Activated T-cell treated with anti-CD3 and anti-CD28 coated beads, Interleukin-2, amount 50 U/mL, for 1 hour (primary cell): ENCODE measurements around the gene PCBP4.

Source experiments
- DNase-seq: peaks from one replicate; pipeline ENCODE4 v3.0.0-alpha.2; 2020

The PCBP4 gene

DNA sequence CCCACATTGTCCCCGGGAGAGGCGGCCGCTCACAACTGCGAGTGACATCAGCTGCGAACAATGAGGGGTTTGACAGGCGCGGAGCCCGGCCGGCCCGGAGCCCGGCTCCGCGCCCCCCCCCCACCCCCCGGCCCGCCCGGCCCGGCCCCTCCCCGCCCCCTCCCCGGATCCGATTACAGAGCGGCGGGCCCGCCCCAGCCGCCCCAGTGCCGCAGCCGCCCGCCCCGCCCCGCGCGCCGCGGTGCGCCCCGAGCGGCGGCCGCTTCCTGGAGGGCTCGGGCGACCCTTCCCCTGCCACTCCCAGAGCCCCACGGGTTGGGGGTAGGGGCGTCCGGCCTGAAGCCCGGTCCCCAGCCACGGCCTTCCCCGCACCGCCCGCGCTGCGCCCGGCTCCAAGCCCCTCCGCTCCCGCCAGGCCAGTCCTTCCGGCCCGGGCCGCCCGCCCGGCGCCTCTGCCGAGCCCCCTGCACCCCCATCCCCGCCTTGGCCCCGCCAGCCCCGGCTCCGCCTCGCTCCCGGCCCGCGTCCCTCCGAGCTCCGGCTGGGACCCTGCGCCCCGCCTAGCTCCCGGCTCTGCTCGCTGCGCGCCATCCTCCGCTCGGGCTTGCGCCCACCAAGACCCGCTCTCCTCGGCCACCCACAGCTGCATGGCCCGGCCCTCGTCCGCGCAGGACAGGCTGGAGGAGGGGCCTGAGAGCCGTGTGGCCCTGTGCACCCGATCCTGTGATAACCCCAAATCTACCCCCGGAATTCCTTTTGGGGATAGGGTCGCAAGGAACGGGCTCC, at the start of gene PCBP4:
Gene PCBP4, minus strand, starts transcription at position 71 of the 786 bp plus-strand sequence. CDS start 6,214 bp downstream, outside the sequence.
- peak; percentile 57 for DNase-seq

DNA sequence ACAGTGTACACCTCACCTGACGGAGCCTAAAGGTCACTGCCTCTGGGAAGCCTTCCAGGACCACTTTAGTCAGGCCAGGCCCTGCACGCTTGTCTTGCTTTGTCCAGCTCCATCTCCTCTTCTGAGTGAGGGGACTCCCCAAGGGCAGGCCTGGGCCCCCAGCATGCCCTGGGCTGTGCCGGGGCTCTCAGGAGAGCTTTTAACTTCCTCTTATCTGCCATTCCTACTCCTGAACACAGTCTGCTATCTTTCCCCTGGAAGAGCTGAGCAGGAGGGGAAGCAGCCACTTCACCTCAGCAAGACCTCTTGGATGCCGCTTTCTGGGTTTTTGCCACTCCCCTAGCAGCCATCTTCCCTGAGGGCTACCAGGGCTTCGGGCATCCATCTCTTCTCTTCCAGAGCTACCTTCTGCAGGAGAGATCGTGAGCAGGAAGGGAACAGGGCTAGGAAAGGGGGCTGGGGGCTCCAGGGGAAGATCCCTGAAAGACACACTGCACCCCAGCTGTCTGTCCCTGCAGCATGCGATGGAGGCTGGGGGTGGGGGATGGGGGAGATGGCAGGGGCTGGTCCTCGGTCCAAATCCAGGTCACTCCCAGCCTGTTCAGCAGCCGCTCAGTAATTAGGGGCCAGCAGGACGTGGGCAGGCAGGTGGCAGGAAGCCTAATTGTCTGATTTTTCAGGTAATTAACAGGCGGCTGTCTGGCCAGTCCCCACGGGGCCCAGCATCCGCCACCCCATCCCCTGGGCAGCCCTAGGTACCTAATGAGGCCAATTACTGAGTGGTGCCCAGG, 48.4 kb upstream of the PCBP4 start:
- DNase-seq = no peak

DNA sequence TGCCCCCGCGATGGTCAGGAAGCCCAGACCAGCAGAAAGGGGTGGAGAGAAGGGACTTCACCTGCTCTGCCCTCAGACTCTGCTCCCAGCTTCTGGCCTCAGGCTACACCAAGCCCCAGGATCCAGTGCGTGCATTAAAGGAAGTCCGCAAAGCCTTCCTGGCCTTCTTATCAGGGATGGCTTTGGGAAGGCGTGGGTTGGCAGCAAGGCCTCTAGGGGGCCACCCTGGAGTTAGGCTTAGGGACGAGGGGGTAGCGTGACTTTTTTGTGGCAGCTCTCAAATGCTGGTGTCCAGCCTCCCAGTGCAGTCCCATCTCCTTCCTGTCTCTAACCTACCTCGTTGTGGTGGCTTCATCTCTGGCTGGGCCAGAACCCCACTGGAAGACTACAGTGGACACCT, 47.4 kb upstream of the PCBP4 start:
- DNase-seq = no peak

DNA sequence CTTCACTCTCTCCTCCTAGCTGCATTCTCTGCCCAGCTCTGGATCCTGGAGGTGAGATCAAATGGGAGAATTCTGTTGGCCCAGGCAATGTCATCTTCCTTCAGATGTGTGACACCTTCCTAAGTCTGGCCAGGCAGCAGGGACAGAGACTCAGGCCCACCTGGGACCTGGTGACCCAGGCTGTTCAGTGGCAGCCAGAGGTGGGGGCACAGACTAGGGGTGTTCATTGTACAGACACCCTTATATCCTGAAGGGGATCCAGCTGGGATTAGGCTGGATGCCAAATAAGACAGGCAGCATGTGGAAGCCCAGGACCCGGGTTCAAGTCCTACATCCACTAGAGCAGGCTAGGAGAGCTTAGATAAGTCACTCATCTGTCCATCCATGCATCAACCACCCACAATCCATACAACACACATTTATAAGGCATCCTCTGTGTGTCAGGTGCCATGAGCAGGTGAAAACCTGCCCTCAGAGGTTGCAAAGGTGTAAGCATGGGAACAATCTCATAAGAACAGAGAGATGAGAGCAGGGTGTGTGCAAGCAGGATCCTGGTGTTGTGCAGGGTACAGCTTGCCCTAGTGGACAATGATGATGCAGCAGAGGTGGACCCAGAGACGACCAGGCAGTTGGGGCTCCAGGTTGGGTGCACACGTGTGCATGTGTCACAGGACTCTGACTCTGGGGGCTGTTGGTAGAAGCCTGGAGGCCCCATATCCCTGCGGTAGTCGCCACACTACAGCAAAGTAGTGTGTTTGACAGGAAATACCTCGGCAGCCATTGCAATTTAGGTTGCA, 46.7 kb upstream of the PCBP4 start:
- DNase-seq = no peak

DNA sequence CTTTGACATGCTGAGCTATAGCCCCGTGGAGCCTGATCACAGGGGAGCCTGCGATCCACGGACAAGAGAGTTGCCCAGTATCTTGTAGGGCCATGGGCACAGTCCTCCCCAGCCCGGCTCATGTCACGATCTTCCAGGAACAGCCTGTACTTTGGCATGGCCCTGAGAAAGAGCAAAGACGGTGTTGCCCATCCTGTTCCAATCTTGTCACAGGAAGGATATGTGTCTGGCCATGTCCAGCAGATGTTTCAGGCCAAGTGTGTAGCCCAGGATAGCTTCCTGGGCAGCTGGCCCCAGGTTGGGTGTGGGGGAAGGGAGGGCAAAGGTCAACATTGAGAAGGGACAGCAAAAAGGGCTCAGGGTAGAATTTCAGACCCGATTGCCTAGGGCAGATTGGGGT, 45.4 kb upstream of the PCBP4 start:
- DNase-seq = no peak

DNA sequence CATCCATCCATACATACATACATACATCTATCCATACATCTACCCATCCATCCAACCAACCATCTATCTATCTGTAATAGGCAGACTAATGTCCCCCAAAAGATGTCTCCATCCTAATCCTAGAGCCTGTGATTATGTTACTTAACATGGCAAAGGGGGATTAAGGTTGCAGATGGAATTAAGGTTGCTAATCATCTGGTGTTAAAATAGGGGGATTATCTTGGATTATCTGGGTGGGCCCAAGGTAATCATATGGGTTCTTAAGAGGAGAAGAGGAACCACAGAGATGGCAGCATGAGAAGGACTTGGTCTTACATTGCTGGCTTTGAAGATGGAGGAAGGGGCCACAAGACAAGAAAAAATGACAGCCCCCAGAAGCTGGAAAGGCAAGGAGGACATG, 43.2 kb upstream of the PCBP4 start:
- DNase-seq = no peak

DNA sequence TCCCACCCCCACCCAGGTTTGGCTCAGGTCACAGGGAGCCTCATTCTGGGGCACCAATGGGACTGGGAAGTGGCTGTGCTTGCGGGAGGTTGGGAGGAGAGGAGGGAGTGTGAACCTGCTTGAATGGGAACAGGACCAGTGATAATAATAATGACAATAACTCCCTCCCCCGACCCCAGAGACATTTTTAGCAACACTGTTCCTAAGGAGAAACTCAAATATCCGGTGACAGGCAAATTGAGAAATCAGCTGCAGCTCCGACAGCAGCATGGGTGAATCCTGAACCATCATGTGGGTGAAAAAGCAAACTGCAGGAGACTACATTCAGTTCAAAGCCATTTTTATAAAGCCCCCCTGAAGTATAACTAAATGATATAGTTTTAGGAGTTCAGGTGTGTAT, 40.0 kb upstream of the PCBP4 start:
- DNase-seq = no peak

DNA sequence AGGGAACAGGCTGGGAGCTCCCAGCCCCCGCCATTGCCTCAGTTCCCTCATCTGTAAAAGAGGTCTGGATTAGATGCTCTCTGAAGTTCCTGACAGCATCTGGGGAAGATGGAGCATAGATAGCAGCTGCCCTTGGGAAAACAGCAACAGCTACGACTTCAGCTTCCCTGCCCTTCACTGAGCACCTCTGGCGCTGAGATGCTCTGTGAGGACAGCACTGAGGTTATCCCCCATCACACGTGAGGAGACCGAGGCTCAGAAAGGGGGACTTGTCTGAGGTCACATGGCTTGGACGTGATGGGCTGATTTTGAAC, 39.5 kb upstream of the PCBP4 start:
- no peak for DNase-seq

DNA sequence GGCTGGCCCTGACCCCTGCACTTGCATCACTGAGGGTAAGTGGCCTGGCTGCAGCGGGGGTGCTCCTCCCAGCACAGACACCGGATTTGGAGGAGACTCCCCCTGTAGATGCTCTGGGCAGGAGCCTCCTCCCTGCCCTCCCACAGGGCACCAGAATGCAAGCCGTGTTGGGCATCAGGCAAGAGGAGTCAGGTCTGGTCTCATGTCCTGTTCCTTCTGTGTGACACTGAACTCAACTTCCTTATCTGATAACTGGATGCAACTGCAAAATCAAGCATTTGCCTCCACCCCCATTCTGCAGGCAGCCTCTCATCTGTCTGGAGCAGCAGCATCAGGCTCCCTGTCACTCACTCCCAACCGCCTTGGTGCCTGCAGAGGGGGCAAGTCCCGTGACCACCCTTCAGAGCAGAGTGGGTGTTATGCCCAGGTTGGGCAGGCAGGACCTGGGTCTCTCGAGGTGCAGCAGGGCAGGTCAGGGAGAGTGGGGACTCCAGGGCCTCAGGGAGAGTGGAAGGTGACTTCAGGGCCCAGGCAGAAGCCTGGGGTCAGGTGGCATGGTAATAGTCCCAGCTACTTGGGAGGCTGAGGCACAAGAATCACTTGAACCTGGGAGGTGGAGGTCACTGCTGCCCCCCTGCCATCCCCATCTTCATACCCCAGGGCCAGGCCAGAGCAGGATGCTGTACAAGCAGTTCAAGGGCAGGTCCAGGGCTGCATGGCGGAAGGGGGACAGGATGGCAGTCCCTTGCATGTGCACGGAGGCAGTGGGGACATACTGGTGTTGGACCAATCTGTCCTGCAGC, 39.0 kb upstream of the PCBP4 start:
- no peak for DNase-seq

DNA sequence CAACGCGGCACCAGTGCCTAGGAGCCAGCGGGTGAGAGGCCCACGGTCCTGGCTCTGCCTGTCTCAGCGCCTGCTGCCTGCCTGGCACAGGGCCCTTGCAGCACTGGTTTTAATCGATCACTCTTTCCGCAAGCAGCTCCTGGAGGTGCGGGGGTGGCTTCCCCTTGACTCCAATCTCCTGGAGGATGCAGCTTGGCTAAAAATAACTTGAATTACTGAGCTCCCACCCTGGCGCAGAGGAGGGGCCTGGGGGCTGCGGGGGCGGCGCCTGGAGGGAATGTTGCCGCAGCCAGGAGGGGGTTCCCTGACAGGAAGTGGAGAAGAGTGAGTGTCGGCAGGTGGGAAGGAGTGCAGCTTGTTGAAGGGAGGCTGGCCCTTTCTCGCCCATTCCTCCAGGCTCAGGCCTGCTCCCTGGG, 38.3 kb upstream of the PCBP4 start:
- no peak for DNase-seq

DNA sequence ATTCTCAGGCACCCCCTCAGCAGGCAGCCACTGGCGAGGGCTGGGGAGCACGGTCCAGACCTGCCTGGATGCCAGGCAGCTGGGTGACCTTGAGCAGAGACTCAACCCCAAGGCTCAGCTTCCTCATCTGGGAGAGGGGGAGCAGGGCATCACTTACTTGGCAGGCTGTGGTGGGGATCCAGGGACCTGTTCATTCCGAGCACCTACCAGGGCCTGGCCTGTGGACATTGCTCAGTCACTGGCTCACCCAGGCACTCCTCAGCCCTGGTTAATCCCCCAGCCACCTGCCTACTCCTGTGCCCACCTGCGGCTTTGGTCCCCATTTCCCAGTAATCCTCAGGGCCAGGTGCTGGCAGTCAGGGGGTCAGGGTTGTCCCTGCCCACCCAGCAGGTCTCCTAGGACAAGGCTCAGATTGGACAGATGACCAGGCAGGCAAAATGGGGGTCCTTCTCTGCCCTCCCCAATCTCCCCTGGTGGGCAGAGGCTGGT, 37.7 kb upstream of the PCBP4 start:
- DNase-seq = no peak

DNA sequence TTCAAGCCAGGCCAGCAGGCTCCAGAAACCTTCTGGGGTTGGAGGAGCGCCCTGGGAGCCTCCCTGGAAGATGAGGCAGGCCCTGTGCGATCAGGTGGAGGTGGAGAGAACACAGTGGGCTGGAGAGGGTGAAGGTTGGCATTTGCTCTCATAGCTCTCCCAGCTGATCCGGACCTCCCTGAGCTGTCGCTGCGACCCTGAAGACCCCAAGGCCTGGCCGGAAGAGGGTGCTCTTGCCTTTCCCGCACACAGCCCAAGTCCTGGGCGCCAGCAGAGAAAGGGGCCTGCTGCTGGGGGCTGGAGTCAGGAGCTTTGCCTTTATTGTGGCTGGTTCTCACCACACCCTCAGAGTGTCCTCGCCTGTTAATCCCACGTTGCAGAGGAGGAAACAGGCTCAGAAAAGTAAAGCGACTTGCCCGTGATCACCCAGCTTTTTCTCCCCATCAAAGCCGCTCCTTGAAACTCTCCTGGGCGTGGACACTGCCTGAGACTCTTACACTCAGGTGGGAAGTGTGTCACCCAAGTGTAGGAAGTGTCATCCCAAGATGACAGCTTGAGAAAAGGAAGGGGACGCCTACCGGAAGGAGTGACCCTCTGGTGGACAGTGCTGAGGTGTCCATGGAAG, 37.0 kb upstream of the PCBP4 start:
- DNase-seq = no peak

DNA sequence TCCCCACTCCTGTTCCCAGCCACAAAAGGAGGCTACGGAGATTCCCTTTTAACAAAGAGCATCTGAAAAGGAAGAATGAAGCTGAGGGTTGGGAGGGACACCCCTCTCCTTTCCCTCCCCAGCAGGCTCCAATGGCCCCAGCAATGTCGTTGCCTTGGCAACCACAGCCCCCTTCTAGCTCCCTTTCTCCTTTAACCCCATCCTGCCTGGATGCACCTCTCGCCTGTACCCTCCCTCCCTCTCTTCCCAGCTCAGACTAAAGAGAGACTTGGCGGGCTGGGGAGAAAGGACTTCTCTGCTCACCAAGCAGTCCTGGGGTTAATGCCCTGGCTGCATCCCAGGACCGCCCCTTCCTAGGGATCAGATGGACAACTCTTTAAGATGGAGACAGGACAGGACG, 35.5 kb upstream of the PCBP4 start:
- DNase-seq = no peak

DNA sequence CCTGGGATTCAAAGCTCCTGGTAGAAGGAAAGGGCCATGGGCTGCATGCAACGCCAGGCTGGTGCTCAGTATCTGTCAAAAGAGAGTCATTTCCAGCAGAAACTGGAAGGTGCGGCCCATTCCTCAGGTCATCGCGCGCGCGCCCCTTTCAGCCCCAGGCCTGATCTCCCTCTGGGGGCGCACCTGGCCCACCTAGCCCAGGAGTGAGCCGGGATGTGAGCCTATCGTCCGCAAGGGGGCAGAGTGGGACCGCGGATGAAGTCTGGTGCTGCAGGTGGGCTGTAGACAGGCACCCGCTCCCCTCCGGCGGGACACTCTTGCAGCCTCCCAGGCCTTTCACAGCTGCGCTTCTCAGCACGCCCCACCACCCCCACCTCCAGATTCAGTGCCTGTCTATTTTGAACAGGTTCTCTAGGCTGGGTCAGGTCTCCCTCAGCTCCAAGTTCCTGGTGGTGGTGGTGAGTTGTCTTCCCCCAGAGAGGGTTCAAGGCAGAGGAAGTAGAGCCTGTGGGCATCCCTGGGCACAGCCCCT, 34.3 kb upstream of the PCBP4 start:
- peak; percentile 88 for DNase-seq

DNA sequence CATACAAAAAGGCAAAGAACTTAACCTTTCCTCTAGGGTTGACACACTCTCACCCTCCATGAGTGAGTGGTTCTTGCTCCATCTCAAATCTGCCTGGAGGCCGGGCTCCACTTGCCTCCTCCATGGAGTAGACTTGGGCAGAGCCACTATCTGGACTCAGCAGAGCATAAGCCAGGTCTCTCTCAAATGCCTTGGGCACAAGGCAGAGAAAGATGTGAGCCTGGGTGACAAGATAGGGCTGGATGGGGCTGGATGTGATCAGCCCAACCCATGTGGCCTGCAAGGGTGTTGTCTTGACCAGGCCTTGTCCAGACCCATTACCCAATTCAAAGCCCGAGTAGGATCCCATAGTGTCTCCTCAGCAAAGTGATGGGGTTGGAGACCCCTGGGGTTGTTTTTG, 32.6 kb upstream of the PCBP4 start:
- DNase-seq = no peak

DNA sequence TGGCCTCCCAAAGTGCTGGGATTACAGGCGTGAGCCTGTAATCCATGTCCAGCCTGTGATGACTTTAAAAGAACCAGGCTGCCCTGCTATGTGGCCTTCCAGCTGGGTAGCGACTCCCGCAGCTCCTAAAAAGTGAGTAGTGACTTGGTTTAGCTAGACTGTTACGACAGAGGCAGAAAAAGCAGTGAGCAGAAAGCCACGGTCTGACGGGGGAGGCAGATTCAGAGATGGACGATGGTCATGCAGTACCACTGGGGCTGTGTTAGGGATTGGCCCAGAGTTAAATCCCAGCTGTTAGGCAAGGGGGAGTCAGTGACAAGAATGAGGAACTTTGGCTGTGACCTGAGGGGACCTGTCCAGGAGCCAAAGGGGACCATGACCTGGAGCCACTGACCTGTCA, 31.5 kb upstream of the PCBP4 start:
- no peak for DNase-seq

DNA sequence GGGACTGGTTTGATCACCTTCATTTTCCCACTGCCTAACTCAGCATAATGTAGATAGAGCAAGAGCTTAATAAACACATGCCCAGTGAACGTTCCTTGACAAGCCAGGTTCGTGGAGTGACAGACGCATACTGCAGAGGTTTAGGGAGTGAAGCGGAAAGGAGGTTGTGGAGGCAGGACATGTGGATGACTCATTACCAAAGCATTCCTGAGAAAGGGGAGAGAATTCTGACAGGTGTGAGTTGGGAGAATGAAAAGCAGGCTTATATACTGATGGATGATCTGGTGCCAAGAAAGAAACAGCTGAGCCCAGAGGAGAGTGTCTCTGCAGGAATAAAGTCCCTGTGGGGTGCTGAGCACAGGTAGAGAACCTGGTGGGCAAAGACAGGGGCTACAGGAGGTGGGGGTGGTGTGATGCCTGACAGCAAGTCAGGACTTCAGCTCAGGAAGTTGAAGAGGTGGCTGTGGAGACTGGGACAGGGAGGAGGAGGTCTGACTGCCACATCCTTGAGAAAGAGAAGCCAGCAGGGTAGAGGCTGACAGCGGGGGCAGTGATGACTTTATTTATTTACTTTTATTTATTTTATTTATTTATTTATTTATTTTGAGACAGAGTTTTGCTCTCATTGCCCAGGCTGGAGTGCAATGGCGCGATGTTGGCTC, 30.8 kb upstream of the PCBP4 start:
- no peak for DNase-seq

DNA sequence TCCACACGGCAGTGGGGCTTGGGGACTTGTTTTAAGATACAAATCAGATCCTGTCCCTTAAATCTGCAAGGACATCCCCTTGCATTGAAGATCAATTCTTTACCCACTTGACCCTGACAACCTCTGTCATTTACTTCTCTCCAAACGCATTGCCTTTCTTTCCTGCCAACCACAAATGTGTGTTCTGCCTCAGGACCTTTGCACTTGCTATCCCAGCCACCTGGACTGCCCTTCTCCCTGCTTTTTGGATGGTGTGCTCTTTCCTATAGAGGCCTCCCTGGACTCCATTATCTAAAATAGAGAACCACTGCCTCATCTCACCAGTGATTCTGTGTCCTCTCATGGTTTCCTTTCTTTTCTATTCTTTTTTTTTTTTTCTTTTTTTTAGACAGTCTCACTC, 29.9 kb upstream of the PCBP4 start:
- no peak for DNase-seq

DNA sequence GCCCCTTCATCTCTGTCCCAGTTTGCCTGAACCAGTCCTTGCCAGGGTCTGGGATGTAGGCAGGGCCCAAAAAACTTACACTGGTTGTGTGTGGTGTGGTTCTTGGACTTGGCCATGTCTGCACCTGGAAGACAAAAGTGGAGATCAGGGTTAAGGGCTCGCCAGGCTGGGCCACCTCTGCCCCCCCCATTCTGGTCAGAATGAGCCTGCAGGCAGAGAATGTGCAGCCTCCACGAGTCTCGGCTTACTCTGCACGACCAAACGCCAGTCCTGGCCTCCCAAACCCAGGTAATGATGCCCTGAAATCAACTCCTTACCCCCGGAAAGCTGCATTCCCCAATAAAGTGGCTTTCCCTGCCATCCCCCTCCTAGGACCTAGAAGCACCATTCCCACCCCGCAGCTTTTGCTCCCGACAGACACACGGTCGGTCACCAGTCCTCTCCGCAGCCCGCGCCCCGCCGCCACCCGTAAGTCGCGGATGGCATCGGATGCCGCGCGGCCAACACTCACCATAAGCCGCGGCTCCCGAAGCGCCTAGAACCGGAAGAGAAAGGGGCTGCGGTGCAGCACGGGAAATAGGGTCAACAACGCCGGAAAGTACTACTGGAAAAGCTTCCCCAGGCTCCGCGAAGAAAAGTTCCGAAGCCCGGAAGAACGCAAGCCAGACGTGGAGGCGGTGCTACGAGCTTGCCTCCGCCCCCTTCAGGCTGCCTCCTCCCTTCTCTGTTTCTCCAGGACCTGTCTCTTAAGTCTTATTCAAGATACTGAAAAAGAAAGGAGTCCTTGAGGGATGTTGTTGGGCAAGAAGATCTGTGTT, 28.3 kb upstream of the PCBP4 start, which contains the start of gene RPL29:
Gene RPL29, minus strand, starts transcription at position 550 of the 818 bp plus-strand sequence. Its CDS starts 434 bp downstream, at position 116.
- DNase-seq = peak; percentile 92

DNA sequence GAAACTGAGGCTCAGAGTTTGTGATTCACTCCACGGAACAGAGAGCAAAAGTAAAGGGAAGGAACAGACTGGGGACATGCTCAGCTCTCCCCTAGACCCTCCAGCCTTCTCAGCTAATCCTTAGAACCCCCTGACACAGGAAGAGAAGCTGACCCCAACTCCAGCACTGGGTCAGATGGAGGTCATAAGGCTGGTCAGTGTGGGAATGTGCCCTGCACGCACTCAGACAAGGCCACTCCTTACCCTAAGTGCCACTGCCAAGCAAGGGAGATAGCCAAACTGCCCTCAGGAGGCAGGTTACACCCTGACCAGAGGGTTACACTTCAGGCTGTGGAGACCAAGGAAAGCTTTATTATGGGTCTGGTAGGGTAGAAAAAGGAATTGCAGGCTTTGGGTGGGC, 27.3 kb upstream of the PCBP4 start:
- DNase-seq = no peak
